Tibial artery (tissue), 4 donors: ENCODE data around the gene CCM2L.

Source experiments
- DNase-seq, 2 donors: peaks; one replicate each; pipeline ENCODE4 v3.0.0-alpha.2; 2019
- H3K27ac ChIP-seq, 2 donors: fragments of 200-600 bp; sonication (generic) in 1 of 2; 1 replicate in 1 of 2; 2 replicates in 1 of 2; pipeline ENCODE4 v1.5.1; 2018 to 2019; ENCODE audit warnings: mild to moderate bottlenecking in 1 of 2
- H3K27me3 ChIP-seq, 2 donors: fragments of 200-600 bp; sonication (generic) in 1 of 2; one replicate each; pipeline versions ENCODE4 v1.5.1 to v1.6.0; 2016 to 2019
- H3K36me3 ChIP-seq, 3 donors: fragments of 200-600 bp; sonication (generic) in 2 of 3; one replicate each; pipeline ENCODE4 v1.5.1; 2016 to 2019; ENCODE audit warnings: mild to moderate bottlenecking in 2 of 3
- H3K4me1 ChIP-seq, 4 donors: fragments of 200-600 bp; sonication (generic) in 2 of 4; 1 replicate in 3 of 4; 2 replicates in 1 of 4; pipeline ENCODE4 v1.5.1; 2016 to 2019
- H3K4me3 ChIP-seq, 2 donors: fragments of 200-600 bp; sonication (generic) in 1 of 2; 1 replicate in 1 of 2; 2 replicates in 1 of 2; pipeline ENCODE4 v1.5.1; 2018 to 2019; ENCODE audit warnings: mild to moderate bottlenecking in 2 of 2
- H3K9me3 ChIP-seq, 3 donors: fragments of 200-600 bp; sonication (generic) in 1 of 3; one replicate each; pipeline ENCODE4 v1.5.1; 2016 to 2019
- intact Hi-C: fragments of 100-400 bp; cut with DNase I; formaldehyde crosslinking; loops from one replicate; pipeline ENCODE4 v1.15.0; 2023; ENCODE audit warnings: low total_unique reads
- TF ChIP-seq, protein P1 (sequence below), 2 experiments: fragments of 200-600 bp in 1 of 2; fragments of 450-650 bp in 1 of 2; IDR thresholded peaks; one replicate each; pipeline ENCODE4 v1.5.1; 2017 to 2019; ENCODE audit warnings: antibody characterized with exemption in 2 of 2, mild to moderate bottlenecking in 1 of 2, moderate library complexity in 1 of 2

Gene CCM2L

DNA sequence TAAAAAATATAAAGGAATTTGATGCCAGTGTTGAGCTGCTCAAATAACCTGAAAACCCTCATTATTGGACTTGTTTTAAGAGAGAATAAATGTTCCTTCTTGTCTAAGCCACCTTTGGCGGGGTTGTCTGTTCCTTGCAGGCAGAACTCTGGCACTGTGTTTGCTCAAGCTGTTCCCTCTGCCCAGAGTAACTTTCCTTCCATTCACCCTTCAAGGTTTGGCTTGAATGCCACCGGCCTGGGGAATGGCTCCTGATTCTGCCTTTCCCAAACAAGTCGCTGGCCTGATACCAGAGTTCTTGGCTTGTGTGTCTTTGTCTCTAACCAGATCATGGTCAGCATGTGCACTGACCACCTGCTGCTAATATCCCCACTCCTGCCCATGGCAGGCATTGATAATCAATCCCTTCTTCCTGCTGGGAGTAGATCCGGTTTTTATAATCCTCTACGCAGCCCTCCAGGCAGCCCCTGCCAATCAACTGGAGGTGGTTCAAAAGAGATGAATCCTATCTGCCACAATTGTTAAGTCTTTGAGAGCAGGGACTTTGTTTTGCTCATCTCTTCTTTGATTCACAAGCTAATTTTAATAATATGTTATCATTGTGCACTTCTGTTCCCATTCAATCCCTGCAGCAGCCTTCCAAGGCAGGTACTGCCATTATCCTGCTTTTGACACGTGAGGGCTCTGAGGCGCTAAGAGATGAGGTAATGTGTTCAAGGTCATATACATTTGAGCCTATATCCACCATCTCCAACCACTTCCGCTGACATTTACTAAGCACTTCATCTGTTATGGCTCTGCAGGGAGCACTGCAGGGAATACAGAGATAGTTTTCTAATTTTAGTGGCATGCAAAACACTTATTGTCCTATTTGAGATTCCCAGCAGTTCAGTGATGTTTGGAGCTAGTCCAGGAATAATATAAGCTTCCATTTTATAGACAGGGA, 3.1 kb upstream of the CCM2L start:
- H3K27me3 ChIP-seq = peaks cover 0 to 27% of the 10 kb centered on the region in 2 donors
- intact Hi-C loops = no loop called here
- no peaks in the 10 kb centered on the region for H3K4me1 ChIP-seq
- TF ChIP-seq, protein P1, sequence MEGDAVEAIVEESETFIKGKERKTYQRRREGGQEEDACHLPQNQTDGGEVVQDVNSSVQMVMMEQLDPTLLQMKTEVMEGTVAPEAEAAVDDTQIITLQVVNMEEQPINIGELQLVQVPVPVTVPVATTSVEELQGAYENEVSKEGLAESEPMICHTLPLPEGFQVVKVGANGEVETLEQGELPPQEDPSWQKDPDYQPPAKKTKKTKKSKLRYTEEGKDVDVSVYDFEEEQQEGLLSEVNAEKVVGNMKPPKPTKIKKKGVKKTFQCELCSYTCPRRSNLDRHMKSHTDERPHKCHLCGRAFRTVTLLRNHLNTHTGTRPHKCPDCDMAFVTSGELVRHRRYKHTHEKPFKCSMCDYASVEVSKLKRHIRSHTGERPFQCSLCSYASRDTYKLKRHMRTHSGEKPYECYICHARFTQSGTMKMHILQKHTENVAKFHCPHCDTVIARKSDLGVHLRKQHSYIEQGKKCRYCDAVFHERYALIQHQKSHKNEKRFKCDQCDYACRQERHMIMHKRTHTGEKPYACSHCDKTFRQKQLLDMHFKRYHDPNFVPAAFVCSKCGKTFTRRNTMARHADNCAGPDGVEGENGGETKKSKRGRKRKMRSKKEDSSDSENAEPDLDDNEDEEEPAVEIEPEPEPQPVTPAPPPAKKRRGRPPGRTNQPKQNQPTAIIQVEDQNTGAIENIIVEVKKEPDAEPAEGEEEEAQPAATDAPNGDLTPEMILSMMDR (IDR thresholded peaks at IDR 0.05) = no peak
- no peak overlapping the region for H3K27ac ChIP-seq
- no peak overlapping the region for H3K4me3 ChIP-seq
- H3K9me3 ChIP-seq = no peaks in the 10 kb centered on the region
- DNase-seq = no peak
- H3K36me3 ChIP-seq = no peaks in the 10 kb centered on the region

DNA sequence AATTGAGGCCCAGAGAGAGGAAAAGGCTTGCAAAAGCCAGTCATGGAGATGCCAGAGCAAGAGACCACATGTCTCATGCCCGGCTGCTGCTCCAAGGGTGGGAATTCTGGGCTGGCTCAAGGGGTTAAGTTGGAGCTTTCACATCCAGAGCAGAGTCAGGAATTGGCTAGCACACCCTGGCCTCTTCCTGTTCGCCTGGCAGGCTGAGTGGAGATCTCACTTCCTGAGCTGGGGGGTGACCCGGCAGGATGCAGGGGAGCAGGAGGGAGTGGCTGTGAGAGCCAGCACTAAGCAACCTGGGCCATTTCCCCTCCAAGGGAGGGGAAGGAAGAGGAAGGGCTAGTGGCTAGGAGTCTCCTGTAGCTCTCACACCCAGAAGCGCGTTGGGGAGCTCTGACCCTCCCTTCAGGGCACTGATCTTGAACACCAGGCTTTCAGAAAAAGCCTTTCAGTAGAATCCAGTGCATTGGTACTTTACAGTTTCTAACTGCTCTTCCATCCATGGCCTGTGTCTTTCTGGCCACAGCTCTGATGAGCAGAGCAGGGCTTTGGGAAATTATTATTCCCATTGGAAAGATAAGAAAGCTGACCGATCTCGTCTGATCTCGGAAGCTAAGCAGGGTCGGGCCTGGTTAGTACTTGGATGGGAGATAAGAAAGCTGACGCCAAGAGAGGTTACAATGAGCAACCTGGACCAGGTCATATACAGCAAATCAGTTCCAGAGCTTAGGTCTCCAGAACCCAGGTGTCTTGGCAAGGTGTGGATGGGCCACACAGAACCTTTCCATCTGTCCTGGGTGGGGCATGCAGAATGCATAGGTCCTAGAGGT, 2.2 kb upstream of the CCM2L start:
- Histone ChIP-seq H3K4me1 (no peaks in the 10 kb centered on the region), H3K27me3 (peaks cover 0 to 29% of the 10 kb centered on the region in 2 donors), H3K9me3 (no peaks in the 10 kb centered on the region), H3K36me3 (no peaks in the 10 kb centered on the region), H3K4me3 (no peak overlapping the region), H3K27ac (no peak overlapping the region)
- TF ChIP-seq, protein P1 (IDR thresholded peaks at IDR 0.05) = no peak
- peak in 1 of 2 donors; percentile 31 for DNase-seq
- intact Hi-C loops = no loop called here

DNA sequence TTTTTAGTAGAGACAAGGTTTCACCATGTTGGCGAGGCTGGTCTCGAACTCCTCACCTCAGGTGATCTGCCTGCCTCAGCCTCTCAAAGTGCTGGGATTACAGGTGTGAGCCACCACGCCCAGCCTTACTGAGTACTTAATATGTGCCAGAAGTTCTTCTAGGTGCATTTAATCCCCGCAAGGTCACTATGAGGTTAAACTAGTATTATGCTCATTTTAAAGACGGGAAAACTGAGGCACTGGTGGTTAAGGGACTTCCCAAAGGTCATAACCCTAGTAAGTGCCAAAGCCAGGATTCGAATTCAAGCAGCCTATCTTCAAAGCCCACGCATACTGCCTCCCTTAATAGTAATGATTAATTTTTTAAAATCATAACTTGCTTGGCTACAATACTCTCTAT, 674 bp upstream of the CCM2L start:
- intact Hi-C loops = no loop called here
- no peak overlapping the region for H3K4me3 ChIP-seq
- H3K27ac ChIP-seq = no peak overlapping the region

DNA sequence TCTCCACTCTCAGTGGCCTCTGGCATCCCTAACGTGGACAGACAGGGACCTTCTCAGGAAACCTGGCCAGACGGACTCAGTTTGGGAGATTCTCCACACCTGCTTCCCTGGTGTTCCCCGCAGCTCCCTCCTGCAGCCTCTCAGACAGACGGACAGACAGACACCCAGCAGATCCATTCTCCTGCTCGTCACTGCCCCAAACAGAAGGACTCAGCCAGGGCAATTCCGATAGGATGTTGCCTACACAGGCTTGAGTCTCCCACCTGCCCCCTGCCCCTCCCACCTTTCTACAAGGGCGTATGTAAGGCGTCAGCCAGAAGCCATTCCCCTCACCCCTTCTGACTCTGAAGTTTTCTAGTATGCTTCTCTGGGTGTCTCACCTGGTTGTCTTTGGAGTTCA, 428 bp downstream of the CCM2L start:
- Histone ChIP-seq H3K36me3 (no peaks in the 10 kb centered on the region), H3K27ac (no peak overlapping the region), H3K4me3 (peak overlapping the region; percentile 9 to 27), H3K4me1 (no peaks in the 10 kb centered on the region), H3K9me3 (no peaks in the 10 kb centered on the region), H3K27me3 (peaks cover 0 to 40% of the 10 kb centered on the region in 2 donors)
- no peak for DNase-seq
- TF ChIP-seq, protein P1 (IDR thresholded peaks at IDR 0.05) = no peak
- intact Hi-C loops = no loop called here

More for the DNA sequence above, 674 bp upstream of the CCM2L start:
- no peaks in the 10 kb centered on the region for H3K36me3 ChIP-seq
- TF ChIP-seq, protein P1 (IDR thresholded peaks at IDR 0.05) = no peak
- DNase-seq = no peak
- H3K27me3 ChIP-seq = peaks cover 0 to 35% of the 10 kb centered on the region in 2 donors
- no peaks in the 10 kb centered on the region for H3K4me1 ChIP-seq
- H3K9me3 ChIP-seq = no peaks in the 10 kb centered on the region

DNA sequence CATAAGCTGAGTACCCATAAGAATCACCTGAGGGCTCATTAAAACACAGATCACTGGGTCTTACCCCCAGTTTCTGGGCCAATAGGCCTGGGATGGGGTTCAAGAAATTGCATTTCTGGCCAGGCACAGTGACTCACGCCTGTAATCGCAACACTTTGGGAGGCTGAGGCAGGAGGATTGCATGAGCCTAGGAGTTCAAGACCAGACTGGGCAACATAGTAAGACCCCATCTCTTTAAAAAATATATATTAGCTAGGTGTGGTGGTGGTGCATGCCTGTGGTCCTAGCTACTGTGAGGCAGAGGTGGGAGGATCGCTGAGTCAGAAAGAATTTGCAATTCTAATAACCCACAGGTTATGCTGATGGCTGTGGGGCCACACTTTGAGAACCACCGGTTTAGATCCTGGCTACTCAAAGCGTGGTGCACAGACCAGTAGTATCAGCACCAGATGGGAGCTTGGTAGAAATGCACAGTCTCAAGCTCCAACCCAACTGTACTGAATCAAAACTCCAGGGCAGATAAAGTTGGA, 2.0 kb downstream of the CCM2L start:
- intact Hi-C loops = no loop called here

More for the DNA sequence above, 2.0 kb downstream of the CCM2L start:
- Histone ChIP-seq H3K9me3 (no peaks in the 10 kb centered on the region), H3K27ac (no peak overlapping the region), H3K27me3 (peaks cover 0 to 50% of the 10 kb centered on the region in 2 donors), H3K4me1 (no peaks in the 10 kb centered on the region), H3K36me3 (no peaks in the 10 kb centered on the region), H3K4me3 (no peak overlapping the region)
- TF ChIP-seq, protein P1 (IDR thresholded peaks at IDR 0.05) = no peak
- DNase-seq = no peak
